H1 (cell line): ENCODE results near the gene BRCA1. TPM values are rescaled to one million over a fixed set of nuclear protein-coding genes. Genes with fewer than 3 reads are reported as not detected.
A peak's percentile ranks its signal among the peaks of the same experiment; 100 is the strongest.
"Not testable (repeated sequence)": the region's sequence is repeated elsewhere in the genome, so short reads cannot be mapped to it uniquely, and the experiment has no call there.

Experiments
- CTCF ChIA-PET: fragments of 300-600 bp; sonication (Branson Sonifier 250); formaldehyde crosslinking; loops from one replicate; lab custom pipeline; 2021; ENCODE audit not compliant: partially characterized antibody; lab: Charles Lee
- POLR2A ChIA-PET: fragments of 300-600 bp; sonication (Branson Sonifier 250); formaldehyde crosslinking; loops from one replicate; lab custom pipeline; 2021; ENCODE audit warnings: inconsistent platforms; ENCODE audit not compliant: partially characterized antibody; lab: Charles Lee
- DNase-seq, 2 experiments: peaks; one replicate each; pipeline versions ENCODE4 v3.0.0 to v3.0.0-alpha.2; 2010 to 2022; ENCODE audit warnings: low spot score in 2 of 2, low read depth in 1 of 2, mixed read lengths in 1 of 2
- FAIRE-seq: peaks from 2 replicates; lab custom pipeline; 2011; peaks lifted over from hg19 to GRCh38; lab: Jason Lieb, UNC
- H2AFZ ChIP-seq: 2 replicates; pipeline ENCODE4 v1.8.1; 2012; ENCODE audit warnings: low read length, inconsistent platforms
- H2AK5ac ChIP-seq: 2 replicates; pipeline ENCODE4 v1.6.1; 2013; ENCODE audit warnings: low read depth, low read length
- H2BK120ac ChIP-seq: replicated peaks from 2 replicates; pipeline ENCODE3; 2013; ENCODE audit warnings: low read depth, low read length, inconsistent platforms
- H2BK12ac ChIP-seq: 2 replicates; pipeline ENCODE4 v1.6.1; 2013; ENCODE audit warnings: low read depth, low read length
- H2BK15ac ChIP-seq: 2 replicates; pipeline ENCODE4 v1.6.1; 2013; ENCODE audit warnings: low read length
- H2BK20ac ChIP-seq: 2 replicates; pipeline ENCODE4 v1.6.1; 2013; ENCODE audit warnings: low read length
- H2BK5ac ChIP-seq: 2 replicates; pipeline ENCODE4 v1.6.1; 2013; ENCODE audit warnings: low read depth, low read length
- H3K14ac ChIP-seq: 2 replicates; pipeline ENCODE4 v1.6.1; 2013; ENCODE audit warnings: inconsistent platforms; ENCODE audit not compliant: insufficient read length
- H3K18ac ChIP-seq: 2 replicates; pipeline ENCODE4 v1.6.1; 2013; ENCODE audit warnings: low read length; ENCODE audit errors: extremely low read depth
- H3K23ac ChIP-seq: 2 replicates; pipeline ENCODE4 v1.6.1; 2013; ENCODE audit warnings: inconsistent platforms; ENCODE audit not compliant: insufficient read length
- H3K23me2 ChIP-seq: 2 replicates; pipeline ENCODE4 v1.6.1; 2013; ENCODE audit warnings: low read depth, low read length
- H3K27ac ChIP-seq: 2 replicates; pipeline ENCODE4 v1.6.1; 2011; ENCODE audit warnings: low read depth, low read length, inconsistent platforms
- H3K27me3 ChIP-seq, 4 experiments: replicated peaks in 1 of 4; 1 replicate in 1 of 4; 2 replicates in 3 of 4; pipeline versions ENCODE4 v1.6.1 to v1.8.1; 2011 to 2013; ENCODE audit warnings: low read length in 3 of 4, mild to moderate bottlenecking in 3 of 4, inconsistent platforms in 2 of 4, mixed read lengths in 2 of 4, moderate library complexity in 1 of 4; ENCODE audit not compliant: control insufficient read depth in 3 of 4, insufficient read depth in 3 of 4; ENCODE audit errors: extremely low read depth in 1 of 4
- H3K36me3 ChIP-seq, 4 experiments: 2 replicates each; pipeline versions ENCODE4 v1.6.1 to v1.8.1; 2011 to 2013; ENCODE audit warnings: mild to moderate bottlenecking in 4 of 4, low read length in 3 of 4, moderate library complexity in 2 of 4, control low read depth in 1 of 4, inconsistent platforms in 1 of 4; ENCODE audit not compliant: insufficient read depth in 4 of 4, control insufficient read depth in 2 of 4
- H3K4ac ChIP-seq: replicated peaks from 2 replicates; pipeline ENCODE3; 2013; ENCODE audit warnings: low read length, low read depth, mixed read lengths, inconsistent platforms; ENCODE audit not compliant: insufficient read length
- H3K4me1 ChIP-seq, 4 experiments: replicated peaks in 1 of 4; 1 replicate in 1 of 4; 2 replicates in 3 of 4; pipeline versions ENCODE4 v1.6.1 to v1.8.1; 2011 to 2013; ENCODE audit warnings: low read length in 3 of 4, inconsistent platforms in 2 of 4, mixed read lengths in 1 of 4; ENCODE audit not compliant: insufficient read depth in 4 of 4, control insufficient read depth in 3 of 4
- H3K4me2 ChIP-seq, 2 experiments: 2 replicates each; pipeline versions ENCODE4 v1.6.1 to v1.8.1; 2011 to 2013; ENCODE audit warnings: low read depth in 2 of 2, low read length in 2 of 2, control low read depth in 1 of 2, inconsistent platforms in 1 of 2, mild to moderate bottlenecking in 1 of 2; ENCODE audit not compliant: insufficient read depth in 1 of 2
- H3K4me3 ChIP-seq, 4 experiments: fragments of 200-600, 300-600 bp in 1 of 4; sonication (generic), shearing (Covaris generic), sonication (Bioruptor Twin) in 1 of 4; 2 replicates each; pipeline versions ENCODE4 v1.5.1 to v1.8.1; 2011 to 2016; ENCODE audit warnings: low read length in 4 of 4, low read depth in 3 of 4, control low read depth in 2 of 4, inconsistent platforms in 2 of 4, mild to moderate bottlenecking in 2 of 4, mixed read lengths in 1 of 4, moderate library complexity in 1 of 4; ENCODE audit not compliant: insufficient read depth in 2 of 4; ENCODE audit errors: extremely low read depth in 1 of 4
- H3K56ac ChIP-seq: replicated peaks from 2 replicates; pipeline ENCODE3; 2013; ENCODE audit warnings: low read depth, mild to moderate bottlenecking, mixed read lengths, low read length, inconsistent platforms; ENCODE audit not compliant: insufficient read length
- H3K79me1 ChIP-seq: 2 replicates; pipeline ENCODE4 v1.6.1; 2013; ENCODE audit warnings: low read depth, low read length, control low read depth
- H3K79me2 ChIP-seq, 2 experiments: 2 replicates each; pipeline versions ENCODE4 v1.6.1 to v1.8.1; 2012 to 2013; ENCODE audit warnings: low read length in 2 of 2, mild to moderate bottlenecking in 2 of 2, inconsistent platforms in 1 of 2; ENCODE audit not compliant: insufficient read depth in 2 of 2, control insufficient read depth in 1 of 2
- H3K9ac ChIP-seq, 4 experiments: replicated peaks in 1 of 4; 1 replicate in 1 of 4; 2 replicates in 3 of 4; pipeline versions ENCODE4 v1.6.1 to v1.8.1; 2011 to 2013; ENCODE audit warnings: low read depth in 3 of 4, low read length in 3 of 4, control low read depth in 2 of 4, mild to moderate bottlenecking in 2 of 4, moderate library complexity in 2 of 4, inconsistent platforms in 1 of 4; ENCODE audit errors: extremely low read depth in 1 of 4
- H3K9me3 ChIP-seq, 2 experiments: 2 replicates each; pipeline versions ENCODE4 v1.6.1 to v1.8.1; 2012 to 2013; ENCODE audit warnings: mild to moderate bottlenecking in 2 of 2, moderate library complexity in 2 of 2, control low read depth in 1 of 2, inconsistent platforms in 1 of 2, low read depth in 1 of 2, low read length in 1 of 2, mixed read lengths in 1 of 2; ENCODE audit not compliant: insufficient read depth in 2 of 2
- H4K20me1 ChIP-seq, 2 experiments: replicated peaks in 1 of 2; 2 replicates each; pipeline versions ENCODE3 to v1.8.1; 2011 to 2013; ENCODE audit warnings: inconsistent platforms in 2 of 2, low read length in 2 of 2, mild to moderate bottlenecking in 1 of 2; ENCODE audit not compliant: insufficient read depth in 2 of 2, control insufficient read depth in 1 of 2
- H4K5ac ChIP-seq: 2 replicates; pipeline ENCODE4 v1.6.1; 2013; ENCODE audit warnings: low read length, low read depth, mixed read lengths, inconsistent platforms; ENCODE audit not compliant: insufficient read length
- H4K8ac ChIP-seq: 2 replicates; pipeline ENCODE4 v1.8.0; 2013; ENCODE audit warnings: mild to moderate bottlenecking, moderate library complexity, low read length, inconsistent platforms; ENCODE audit not compliant: insufficient read depth; ENCODE audit errors: extremely low read depth
- H4K91ac ChIP-seq: replicated peaks from 2 replicates; pipeline ENCODE3; 2013; ENCODE audit warnings: low read length, mixed read lengths, inconsistent platforms; ENCODE audit not compliant: insufficient read length
- WGBS, 2 experiments: shearing (Covaris generic) in 1 of 2; methylation state at CpG; one replicate each; pipeline versions ENCODE4 v1.1.6 to v1.1.7; 2013 to 2015; ENCODE audit warnings: low lambda C conversion rate in 2 of 2, mixed read lengths in 2 of 2, inconsistent platforms in 1 of 2, low coverage in 1 of 2, missing lambda C conversion rate in 1 of 2; ENCODE audit not compliant: insufficient replicate concordance in 2 of 2, insufficient coverage in 1 of 2, insufficient read length in 1 of 2; ENCODE audit errors: extremely low coverage in 1 of 2, missing lambda C conversion rate in 1 of 2; 5-methylcytosine and 5-hydroxymethylcytosine counted together
- polyA plus RNA-seq, 7 experiments: library from polyadenylated mRNA; depleted of rRNA in 3 of 7; stranded (reverse) in 5 of 7; unstranded in 2 of 7; fragments of >200 nt in 5 of 7; fragments of 200-250 nt in 2 of 7; gene quantifications; 1 replicate in 5 of 7; 2 replicates in 1 of 7; 4 replicates in 1 of 7; pipeline versions ENCODE4 v1.2.1 to v1.2.3, GENCODE V29; 2011 to 2013; ENCODE audit warnings: missing spikeins in 2 of 7, mixed read lengths in 2 of 7
- total RNA-seq: library from RNA; stranded (reverse); fragmentation: NEBNext Ultra II Directional; extraction: Animal tissue kit (Norgen Biotek cat#: 25700); gene quantifications from 2 replicates; pipeline ENCODE4 v1.2.1, GENCODE V29; 2021

Gene BRCA1
- total and polyA plus RNA-seq, 2 of the 8 experiments (the other 6 are each of a cell fraction or from before 2014, with no cell fraction given) = 30.7 to 39.2 TPM

DNA sequence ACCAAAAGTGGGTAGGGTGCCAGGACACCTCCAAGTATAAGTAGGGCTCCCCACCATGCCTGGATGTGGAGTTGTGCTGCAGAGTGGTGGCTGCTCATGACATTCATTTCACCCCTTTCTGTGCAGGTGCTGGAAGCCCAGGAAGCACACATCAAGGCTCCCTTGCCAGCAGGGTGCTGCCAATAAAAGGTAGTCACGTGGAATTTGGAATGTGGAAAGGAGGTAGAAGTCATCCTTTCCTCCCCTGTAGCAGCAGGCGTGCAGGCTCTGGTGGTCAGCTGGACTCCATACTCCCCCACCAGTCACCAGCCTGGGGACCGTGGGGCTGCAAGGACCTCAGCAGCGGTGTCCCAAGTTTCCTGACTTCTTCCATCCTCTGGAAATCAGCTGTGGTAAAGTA is 13.4 kb upstream of the BRCA1 start:
- not testable (repeated sequence) for H3K27me3 ChIP-seq, H3K14ac ChIP-seq, H3K4me1 ChIP-seq, H3K18ac ChIP-seq, H4K91ac ChIP-seq, H4K20me1 ChIP-seq, H2BK5ac ChIP-seq, H3K56ac ChIP-seq, H3K79me2 ChIP-seq, H3K4me2 ChIP-seq, H3K9me3 ChIP-seq, H3K4ac ChIP-seq, H2AK5ac ChIP-seq, H3K23ac ChIP-seq, H3K27ac ChIP-seq, H3K9ac ChIP-seq, H2BK20ac ChIP-seq, H3K79me1 ChIP-seq, H2BK120ac ChIP-seq, H2BK12ac ChIP-seq, H3K23me2 ChIP-seq, FAIRE-seq, H4K5ac ChIP-seq, DNase-seq, H2AFZ ChIP-seq, H2BK15ac ChIP-seq, H3K4me3 ChIP-seq
- POLR2A ChIA-PET = interaction anchor here (0.6 to 2.6 kb wide), 7 partner anchors 9 to 177 kb away, joined by 3 to 14 read pairs (median 3); partner anchors contain the start of gene BRCA1
- CTCF ChIA-PET = interaction anchor here (0.6 to 1.5 kb wide), 2 partner anchors 21 to 31 kb away, joined by 3 to 5 read pairs; no protein-coding TSS in a partner anchor
- Histone ChIP-seq H3K36me3 (peaks cover 0 to 10% (median 0%) of the 10 kb centered on the region in 4 experiments; a peak in 3 of 8 replicates), H4K8ac (peak overlapping the region; percentile 57; the same call in 1 of the 2 replicates)
- WGBS, 2 experiments = 90% methylated on average over 4 of the region's 4 CpGs; no CpG with 5 or more reads in 1 of the 2 experiments

DNA sequence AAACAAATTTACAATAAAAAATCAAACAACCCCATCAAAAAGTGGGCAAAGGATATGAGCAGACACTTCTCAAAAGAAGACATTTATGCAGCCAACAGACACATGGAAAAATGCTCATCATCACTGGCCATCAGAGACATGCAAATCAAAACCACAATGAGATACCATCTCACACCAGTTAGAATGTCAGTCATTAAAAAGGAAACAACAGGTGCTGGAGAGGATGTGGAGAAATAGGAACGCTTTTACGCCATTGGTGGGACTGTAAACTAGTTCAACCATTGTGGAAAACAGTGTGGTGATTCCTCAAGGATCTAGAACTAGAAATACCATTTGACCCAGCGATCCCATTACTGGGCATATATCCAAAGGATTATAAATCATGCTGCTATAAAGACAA is 11.4 kb upstream of the BRCA1 start:
- H3K4me2 ChIP-seq, H3K27me3 ChIP-seq, POLR2A ChIA-PET, H3K18ac ChIP-seq, H2BK15ac ChIP-seq, FAIRE-seq, H3K4me1 ChIP-seq, H4K91ac ChIP-seq, H3K56ac ChIP-seq, H2AK5ac ChIP-seq, H2BK5ac ChIP-seq, H2BK20ac ChIP-seq, H3K4me3 ChIP-seq, H3K23ac ChIP-seq, H3K79me1 ChIP-seq, H3K23me2 ChIP-seq, H4K8ac ChIP-seq, H3K4ac ChIP-seq, H4K20me1 ChIP-seq, H4K5ac ChIP-seq, H2BK12ac ChIP-seq, H3K9me3 ChIP-seq, H3K9ac ChIP-seq, H2BK120ac ChIP-seq, H3K79me2 ChIP-seq, H3K14ac ChIP-seq, H2AFZ ChIP-seq, H3K27ac ChIP-seq, DNase-seq: not testable (repeated sequence)
- CTCF ChIA-PET = interaction anchor here (1.0 kb wide), 1 partner anchor 173 kb away, joined by 5 read pairs; no protein-coding TSS in a partner anchor
- peaks cover 0 to 19% (median 0%) of the 10 kb centered on the region in 4 experiments; a peak in 3 of 8 replicates for H3K36me3 ChIP-seq
- 91% methylated on average over 3 of the region's 3 CpGs; no CpG with 5 or more reads in 1 of the 2 experiments for WGBS, 2 experiments
